ENCODE measurements around the gene CFL2.

The CFL2 gene

DNA sequence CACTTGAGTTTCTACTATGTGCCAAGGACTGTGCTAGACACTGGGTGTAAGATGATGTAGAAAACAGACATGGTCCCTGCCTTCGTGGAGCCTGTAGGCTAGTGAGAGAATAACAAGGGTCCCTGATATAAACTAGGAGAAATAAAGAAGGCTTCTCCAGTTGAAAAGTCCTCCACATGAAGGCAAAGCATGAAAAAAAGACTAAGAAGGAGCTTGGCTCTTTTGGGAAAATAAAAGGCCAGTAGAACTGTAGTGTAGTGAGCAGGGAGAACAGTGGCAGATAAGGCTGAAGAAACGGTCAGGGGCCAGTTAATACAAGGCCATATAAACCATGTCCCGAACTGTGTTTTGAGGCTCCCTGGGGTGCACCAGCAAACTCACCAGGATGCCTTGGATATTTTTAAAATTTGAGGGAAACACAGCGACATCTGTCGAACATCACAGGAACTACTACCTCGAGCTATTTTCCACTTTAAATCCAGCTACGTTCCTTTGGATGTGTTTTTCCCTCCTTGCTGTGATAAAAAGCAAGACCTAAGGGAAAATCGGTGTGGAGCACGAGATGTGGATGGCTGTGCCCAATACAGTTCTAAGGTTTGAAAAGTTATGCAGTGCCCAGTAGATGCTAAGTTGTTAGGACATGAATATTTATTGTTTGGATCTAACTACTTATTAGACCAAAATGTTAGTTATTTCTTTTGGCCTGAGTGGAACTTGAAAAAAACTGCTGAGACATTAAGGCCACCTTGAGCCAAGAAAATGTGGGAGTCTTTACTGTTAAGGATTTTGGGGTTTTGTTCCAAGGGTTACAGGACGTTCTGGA, 8.5 kb upstream of the CFL2 start:
- DNase-seq (ENCODE audit: low spot score in 2 of 2), result peak; percentile 59 to 64
- no peaks in the 10 kb centered on the region for H3K36me3 ChIP-seq (replicated peaks)

DNA sequence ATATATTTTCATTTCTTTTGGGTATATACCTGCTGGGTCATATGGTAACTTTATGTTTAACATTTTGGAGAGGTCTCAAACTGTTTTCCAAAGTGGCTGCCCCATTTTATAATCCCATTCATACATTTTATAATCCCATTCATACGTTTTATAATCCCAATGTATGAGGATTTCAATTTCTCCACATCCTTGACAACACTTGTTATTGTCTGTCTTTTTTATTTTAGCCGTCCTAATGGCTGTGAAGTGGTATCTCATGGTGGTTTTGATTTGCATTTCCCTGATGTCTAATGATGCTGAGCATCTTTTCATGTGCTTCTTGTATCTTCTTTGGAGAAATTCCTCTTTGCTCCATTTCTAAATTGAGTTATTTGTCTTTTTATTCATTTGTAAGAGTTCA, 6.7 kb upstream of the CFL2 start:
- in situ Hi-C loops (cut with MboI; ENCODE audit: low sequenced_read_pairs), result no loop called here
- Histone ChIP-seq H3K4me3 (no peak overlapping the region), H3K36me3 (replicated peaks) (no peaks in the 10 kb centered on the region), H3K9me3 (no peaks in the 10 kb centered on the region), H3K4me1 (peaks cover 3% of the 10 kb centered on the region), H3K27me3 (ENCODE audit: low read depth) (no peaks in the 10 kb centered on the region)
- DNase-seq (ENCODE audit: low spot score in 2 of 2), result no peak

More for the DNA sequence above, 8.5 kb upstream of the CFL2 start:
- H3K27me3 ChIP-seq (ENCODE audit: low read depth), result no peaks in the 10 kb centered on the region
- no peak overlapping the region for H3K4me3 ChIP-seq
- H3K4me1 ChIP-seq, result peaks cover 3% of the 10 kb centered on the region
- in situ Hi-C loops (cut with MboI; ENCODE audit: low sequenced_read_pairs), result no loop called here
- no peaks in the 10 kb centered on the region for H3K9me3 ChIP-seq

DNA sequence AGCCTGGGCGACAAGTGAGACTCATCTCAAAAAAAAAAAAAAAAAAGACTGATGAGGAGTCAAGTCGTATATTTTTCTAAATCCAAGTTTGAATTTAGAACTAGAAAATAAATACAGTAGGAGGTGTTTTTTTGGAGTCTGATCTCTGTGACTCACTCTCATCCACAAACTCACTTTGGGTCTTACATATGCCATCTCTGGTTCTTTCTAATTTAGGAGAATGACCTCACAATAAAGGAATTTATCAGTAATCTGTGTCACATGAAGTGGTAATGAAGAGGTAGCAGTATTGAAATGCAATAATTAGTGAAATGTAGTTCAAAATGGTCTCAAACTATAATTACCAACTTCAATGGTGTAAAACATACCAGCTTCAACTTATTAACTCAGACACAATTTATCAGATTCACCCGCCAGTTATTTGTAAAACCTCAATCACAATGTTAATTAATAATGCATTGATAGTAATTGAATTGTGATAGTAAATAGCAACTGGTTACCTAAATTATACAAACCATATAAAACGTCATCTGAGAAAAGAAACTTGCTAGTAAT, 4.4 kb upstream of the CFL2 start:
- in situ Hi-C loops (cut with MboI; ENCODE audit: low sequenced_read_pairs), result no loop called here
- DNase-seq (ENCODE audit: low spot score in 2 of 2), result no peak
- peaks cover 7% of the 10 kb centered on the region for H3K4me1 ChIP-seq
- H3K36me3 ChIP-seq (replicated peaks), result no peaks in the 10 kb centered on the region
- no peak overlapping the region for H3K4me3 ChIP-seq
- no peaks in the 10 kb centered on the region for H3K9me3 ChIP-seq
- H3K27me3 ChIP-seq (ENCODE audit: low read depth), result no peaks in the 10 kb centered on the region

DNA sequence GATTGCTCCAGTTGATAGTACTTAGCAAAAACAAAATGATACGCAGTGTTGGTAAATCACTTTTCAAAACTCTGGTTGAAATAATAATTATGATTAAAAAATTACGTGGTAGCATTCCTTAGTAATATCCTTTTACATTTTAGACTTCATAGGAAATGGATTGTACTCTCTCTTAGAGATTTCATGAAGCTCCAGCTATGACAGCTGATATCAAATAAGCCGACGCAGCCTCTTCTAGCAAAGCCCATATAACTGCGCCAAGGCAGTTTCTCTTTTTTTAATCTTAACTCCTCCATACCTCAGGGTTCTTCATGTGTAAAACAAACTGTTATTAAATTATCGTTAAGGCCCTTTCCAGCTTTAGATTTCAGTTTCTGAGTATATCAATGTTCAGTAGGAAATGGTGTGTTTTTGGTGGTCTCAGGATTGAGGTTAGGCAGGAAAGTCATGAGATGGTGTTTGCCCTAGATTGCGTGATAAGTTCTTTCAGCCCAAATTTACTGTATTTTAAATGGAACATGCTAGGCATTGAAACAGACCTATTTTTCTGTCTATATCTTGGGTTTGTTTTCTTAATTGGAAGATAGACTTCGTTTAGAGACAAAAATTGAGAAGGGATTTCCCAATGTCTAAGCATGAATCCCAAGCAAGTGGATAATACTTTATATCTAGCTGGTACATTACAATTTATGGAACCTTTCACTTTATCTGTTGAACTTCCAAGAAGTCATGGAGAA, 902 bp upstream of the CFL2 start:
- no peak for DNase-seq (ENCODE audit: low spot score in 2 of 2)
- Histone ChIP-seq H3K27me3 (ENCODE audit: low read depth) (no peaks in the 10 kb centered on the region), H3K4me3 (peak overlapping the region; percentile 80), H3K36me3 (replicated peaks) (peaks cover 15% of the 10 kb centered on the region), H3K9me3 (no peaks in the 10 kb centered on the region), H3K4me1 (peaks cover 26% of the 10 kb centered on the region)
- in situ Hi-C loops (cut with MboI; ENCODE audit: low sequenced_read_pairs), result no loop called here

DNA sequence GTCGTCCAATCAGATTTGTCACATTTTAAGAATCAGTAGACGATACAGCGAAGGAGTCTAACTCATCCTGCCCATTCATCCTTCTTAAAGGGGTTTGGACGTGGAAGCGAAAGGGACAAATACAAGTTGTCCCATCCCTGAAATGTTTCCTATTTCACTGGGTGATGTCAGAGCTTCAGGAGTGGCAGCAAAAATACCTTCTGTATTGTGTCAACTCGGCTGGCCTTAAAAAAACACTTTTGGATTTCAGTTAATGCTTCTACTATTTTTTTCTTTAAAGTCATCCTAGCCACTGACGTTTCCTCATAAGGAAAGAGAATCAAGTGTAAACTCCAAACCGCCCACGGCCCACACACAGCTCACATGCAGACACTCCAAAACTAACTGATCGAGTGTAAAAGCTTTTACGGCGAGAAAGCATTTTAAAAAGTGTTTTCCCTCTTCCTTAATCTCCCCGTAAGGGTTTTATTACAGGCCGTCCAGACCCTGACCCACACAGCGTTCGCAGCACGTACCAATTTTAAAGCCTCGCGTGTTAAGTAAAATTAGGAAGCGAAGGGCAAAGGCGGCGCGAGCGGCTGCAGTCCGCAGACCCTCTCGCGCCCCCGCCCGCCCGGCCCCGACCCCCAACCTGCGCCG, 593 bp downstream of the CFL2 start:
- in situ Hi-C loops (cut with MboI; ENCODE audit: low sequenced_read_pairs), result loop anchor here (5.0 kb wide), 1 partner anchor 36 kb away; no protein-coding TSS in a partner anchor
- Histone ChIP-seq H3K4me3 (peak overlapping the region; percentile 80), H3K36me3 (replicated peaks) (peaks cover 20% of the 10 kb centered on the region), H3K27me3 (ENCODE audit: low read depth) (no peaks in the 10 kb centered on the region), H3K9me3 (no peaks in the 10 kb centered on the region), H3K4me1 (peaks cover 26% of the 10 kb centered on the region)
- peak in 1 of 2 experiments; percentile 55 for DNase-seq (ENCODE audit: low spot score in 2 of 2)

DNA sequence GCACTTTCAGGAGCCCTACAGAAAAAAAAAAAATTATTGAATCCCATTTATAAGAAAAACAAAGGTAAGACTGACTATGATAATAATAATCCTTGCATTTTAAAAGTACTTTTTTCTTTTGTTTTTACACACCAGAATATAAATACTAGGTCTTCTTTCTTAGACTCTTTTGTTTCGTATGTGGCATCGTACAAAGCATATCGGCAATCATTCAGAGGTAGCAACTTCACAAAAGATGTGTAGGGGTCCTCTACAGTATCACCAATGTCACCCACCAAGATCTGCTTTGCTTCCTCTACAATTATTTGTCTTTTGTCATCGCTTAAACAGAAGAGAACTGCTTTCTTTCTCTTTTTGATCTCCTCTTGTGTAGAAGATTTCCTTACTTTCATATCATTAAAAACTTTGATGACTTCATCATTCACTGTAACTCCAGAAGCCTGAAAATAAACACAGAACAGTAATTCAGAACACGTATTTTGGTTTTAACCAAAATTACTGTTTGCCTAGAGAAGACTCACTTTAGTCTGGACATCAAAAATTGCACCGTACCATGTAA, 1.2 kb downstream of the CFL2 start:
- Histone ChIP-seq H3K4me1 (peaks cover 26% of the 10 kb centered on the region), H3K9me3 (no peaks in the 10 kb centered on the region), H3K27me3 (ENCODE audit: low read depth) (no peaks in the 10 kb centered on the region), H3K4me3 (peak overlapping the region; percentile 80), H3K36me3 (replicated peaks) (peaks cover 20% of the 10 kb centered on the region)
- no peak for DNase-seq (ENCODE audit: low spot score in 2 of 2)
- in situ Hi-C loops (cut with MboI; ENCODE audit: low sequenced_read_pairs), result loop anchor here (5.0 kb wide), 1 partner anchor 36 kb away; no protein-coding TSS in a partner anchor

DNA sequence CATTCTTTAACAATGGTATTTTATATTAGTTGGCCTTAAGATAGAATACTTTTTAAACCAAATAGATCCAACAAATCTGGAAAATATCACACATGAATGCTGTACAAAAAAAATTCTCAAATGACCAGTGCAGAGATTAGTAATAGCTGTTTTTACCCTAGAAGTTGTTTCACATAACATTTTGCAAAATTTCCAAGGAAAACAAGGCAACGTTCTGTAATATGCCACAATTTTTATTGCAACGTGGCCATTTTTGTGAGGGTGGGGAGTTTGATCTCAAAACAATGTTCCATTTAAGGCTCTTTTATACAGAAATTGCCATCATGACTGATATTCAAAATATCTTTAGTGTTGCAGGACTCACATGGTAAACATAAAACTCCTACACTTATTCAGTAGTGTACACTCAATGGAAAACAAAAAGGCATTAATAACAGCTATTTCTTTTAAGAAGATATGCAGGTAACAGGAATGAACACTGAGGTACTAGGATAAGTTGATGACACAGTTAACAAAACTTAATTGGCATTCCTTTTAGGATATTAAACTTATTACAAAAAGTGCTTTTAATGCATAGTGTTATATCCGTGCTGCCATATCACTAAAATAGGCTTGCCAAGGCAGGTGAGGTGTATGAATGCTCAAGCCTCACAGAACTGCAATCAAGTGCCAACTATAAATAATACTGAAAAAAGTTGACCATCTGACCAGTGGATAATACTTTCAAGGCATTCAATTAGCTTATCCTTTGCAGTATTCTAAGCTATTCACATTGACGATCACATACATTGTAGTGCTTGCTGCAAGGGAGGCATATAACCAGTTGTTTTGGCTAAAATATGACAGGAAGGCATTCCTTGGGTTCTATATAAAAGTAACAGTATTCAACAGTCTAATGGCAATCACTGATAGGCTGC, 2.3 kb downstream of the CFL2 start:
- peaks cover 26% of the 10 kb centered on the region for H3K4me1 ChIP-seq
- DNase-seq (ENCODE audit: low spot score in 2 of 2), result no peak
- H3K4me3 ChIP-seq, result no peak overlapping the region
- H3K27me3 ChIP-seq (ENCODE audit: low read depth), result no peaks in the 10 kb centered on the region
- in situ Hi-C loops (cut with MboI; ENCODE audit: low sequenced_read_pairs), result loop anchor here (5.0 kb wide), 1 partner anchor 35 kb away; no protein-coding TSS in a partner anchor
- H3K9me3 ChIP-seq, result no peaks in the 10 kb centered on the region
- peaks cover 20% of the 10 kb centered on the region for H3K36me3 ChIP-seq (replicated peaks)

DNA sequence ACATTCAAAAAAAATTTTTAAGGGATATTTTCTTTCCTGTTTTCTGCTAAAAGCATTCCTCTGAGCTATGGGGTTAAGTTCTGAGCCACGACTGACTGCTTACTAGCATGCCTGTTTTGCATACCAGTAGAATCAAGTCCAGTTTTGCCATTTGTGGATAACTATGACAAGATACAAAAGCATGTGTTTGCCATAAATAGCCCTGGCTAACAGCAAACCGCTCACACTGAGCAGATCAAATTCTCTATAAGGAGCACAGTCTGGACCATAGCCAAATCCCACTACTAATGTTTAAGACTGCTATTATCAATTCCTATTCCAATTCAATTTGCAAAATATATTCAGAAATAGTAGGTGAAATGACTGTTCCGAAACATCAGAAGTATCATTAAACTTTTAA, 3.2 kb downstream of the CFL2 start:
- peak; percentile 42 to 56 for DNase-seq (ENCODE audit: low spot score in 2 of 2)
- no peak overlapping the region for H3K4me3 ChIP-seq
- H3K9me3 ChIP-seq, result no peaks in the 10 kb centered on the region
- in situ Hi-C loops (cut with MboI; ENCODE audit: low sequenced_read_pairs), result loop anchor here (5.0 kb wide), 1 partner anchor 34 kb away; no protein-coding TSS in a partner anchor
- peaks cover 26% of the 10 kb centered on the region for H3K4me1 ChIP-seq
- peaks cover 20% of the 10 kb centered on the region for H3K36me3 ChIP-seq (replicated peaks)
- no peaks in the 10 kb centered on the region for H3K27me3 ChIP-seq (ENCODE audit: low read depth)

DNA sequence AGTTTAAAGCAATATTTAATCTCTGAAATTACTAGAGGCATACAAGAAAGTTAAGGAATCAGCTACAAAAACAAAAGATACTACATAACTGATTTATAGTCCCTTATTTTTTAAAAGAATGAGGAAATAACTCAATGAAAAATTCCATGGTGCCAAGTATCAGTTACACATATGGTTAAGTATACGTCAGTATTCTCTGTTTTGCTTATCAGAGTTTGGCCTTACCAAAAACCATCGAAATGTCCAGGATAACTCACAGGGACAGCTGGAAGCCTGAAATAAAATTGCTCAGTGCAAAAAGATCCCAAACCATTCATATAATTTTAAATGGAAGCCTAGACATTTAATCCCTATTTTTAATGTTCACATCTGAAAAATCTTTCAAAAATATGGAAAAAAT, 3.6 kb downstream of the CFL2 start:
- no peaks in the 10 kb centered on the region for H3K27me3 ChIP-seq (ENCODE audit: low read depth)
- peaks cover 26% of the 10 kb centered on the region for H3K4me1 ChIP-seq
- no peak for DNase-seq (ENCODE audit: low spot score in 2 of 2)
- no peaks in the 10 kb centered on the region for H3K9me3 ChIP-seq
- in situ Hi-C loops (cut with MboI; ENCODE audit: low sequenced_read_pairs), result loop anchor here (5.0 kb wide), 1 partner anchor 33 kb away; no protein-coding TSS in a partner anchor
- peaks cover 20% of the 10 kb centered on the region for H3K36me3 ChIP-seq (replicated peaks)
- H3K4me3 ChIP-seq, result no peak overlapping the region

DNA sequence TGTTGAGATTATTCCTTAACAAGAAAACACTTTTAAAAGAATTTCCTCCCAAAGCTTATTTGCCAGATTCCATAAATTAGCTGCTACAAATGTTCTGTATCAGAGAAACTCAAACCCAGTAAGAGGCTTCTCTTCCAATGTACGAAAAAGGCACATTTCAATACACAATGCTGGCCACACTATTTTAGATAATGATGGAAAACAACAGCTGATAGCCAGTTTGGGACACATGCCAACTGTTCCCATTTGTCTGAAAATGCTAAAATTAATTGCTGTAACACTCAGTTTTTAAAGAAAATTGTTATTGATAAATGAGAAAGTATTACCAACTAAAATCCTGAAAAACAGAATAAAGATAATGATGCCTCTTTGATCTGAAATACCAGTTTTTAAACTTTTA, 4.4 kb downstream of the CFL2 start:
- Histone ChIP-seq H3K4me3 (no peak overlapping the region), H3K36me3 (replicated peaks) (peaks cover 20% of the 10 kb centered on the region), H3K4me1 (peaks cover 24% of the 10 kb centered on the region), H3K9me3 (no peaks in the 10 kb centered on the region), H3K27me3 (ENCODE audit: low read depth) (no peaks in the 10 kb centered on the region)
- DNase-seq (ENCODE audit: low spot score in 2 of 2), result no peak
- in situ Hi-C loops (cut with MboI; ENCODE audit: low sequenced_read_pairs), result loop anchor here (5.0 kb wide), 1 partner anchor 33 kb away; no protein-coding TSS in a partner anchor

DNA sequence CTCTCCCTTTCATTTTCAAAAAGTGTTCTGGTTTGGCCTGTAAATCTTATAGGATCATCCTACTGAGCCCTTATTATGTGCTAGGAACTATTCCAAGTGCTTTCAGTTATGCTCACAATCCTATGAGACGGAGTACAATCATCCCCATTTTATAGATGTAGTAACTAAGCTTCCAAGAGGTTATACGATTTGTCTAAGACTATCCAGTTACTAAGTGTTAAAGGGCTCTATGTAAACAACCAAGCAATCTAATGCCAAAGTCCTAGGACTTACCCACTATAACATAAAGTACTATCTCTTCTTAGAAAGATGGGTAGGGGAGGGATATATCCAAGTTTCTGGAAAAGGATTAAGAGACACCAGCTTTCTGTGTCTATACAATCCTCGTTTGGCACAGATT, 6.7 kb downstream of the CFL2 start:
- in situ Hi-C loops (cut with MboI; ENCODE audit: low sequenced_read_pairs), result no loop called here
- peaks cover 21% of the 10 kb centered on the region for H3K4me1 ChIP-seq
- peaks cover 19% of the 10 kb centered on the region for H3K36me3 ChIP-seq (replicated peaks)
- no peak overlapping the region for H3K4me3 ChIP-seq
- no peaks in the 10 kb centered on the region for H3K27me3 ChIP-seq (ENCODE audit: low read depth)
- no peak for DNase-seq (ENCODE audit: low spot score in 2 of 2)
- no peaks in the 10 kb centered on the region for H3K9me3 ChIP-seq

DNA sequence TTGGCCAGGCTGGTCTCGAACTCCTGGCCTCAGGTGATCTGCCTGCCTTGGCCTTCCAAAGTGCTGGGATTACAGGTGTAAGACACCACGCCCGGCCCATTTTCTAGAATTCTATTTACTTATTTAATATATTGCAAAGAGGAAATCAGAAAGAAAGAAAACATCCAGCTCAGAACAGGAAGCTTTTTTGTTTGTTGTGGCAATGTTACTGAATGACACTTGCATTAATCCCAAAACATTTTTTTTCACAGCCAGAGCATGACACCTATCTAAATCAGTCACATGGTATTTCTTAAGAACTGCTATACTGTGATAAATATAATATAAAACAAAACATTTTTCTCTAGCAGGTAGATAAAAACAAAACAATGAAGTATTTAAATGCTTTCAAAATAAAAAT, 12.6 kb downstream of the CFL2 start:
- Histone ChIP-seq H3K36me3 (replicated peaks) (no peaks in the 10 kb centered on the region; the same call in 1 of the 2 replicates), H3K4me1 (no peaks in the 10 kb centered on the region; the same call in none of the 2 replicates), H3K9me3 (no peaks in the 10 kb centered on the region), H3K27me3 (ENCODE audit: low read depth) (no peaks in the 10 kb centered on the region), H3K4me3 (no peak overlapping the region)
- in situ Hi-C loops (cut with MboI; ENCODE audit: low sequenced_read_pairs), result no loop called here
- peak in 1 of 2 experiments; percentile 0 for DNase-seq (ENCODE audit: low spot score in 2 of 2)

Measured in HAP-1 (cell line).